SHP77 treated with DMSO at 0.1 percent for 48 hours (cell line): ENCODE data around the gene DCDC2C.
"Not testable (repeated sequence)": the region's sequence is repeated elsewhere in the genome, so short reads cannot be mapped to it uniquely, and the experiment has no call there.

Experiments
- DNase-seq: peaks from one replicate; lab custom pipeline; 2025; lab: John Stamatoyannopoulos, UW

DCDC2C gene

GRCh38 chr2:3703236-3703756 lies at the start of gene DCDC2C:
Gene DCDC2C (plus strand): TSS chr2:3703575. CDS start chr2:3703752, 177 bp downstream.
- no peak for DNase-seq

- no peak for DNase-seq
These were observed 49.4 kb upstream of the DCDC2C start for GRCh38 chr2:3654011-3654410.

GRCh38 chr2:3654531-3655225 lies 48.7 kb upstream of the DCDC2C start:
- DNase-seq: no peak

- DNase-seq: no peak
These were observed 47.3 kb upstream of the DCDC2C start for GRCh38 chr2:3655871-3656761.

DNA sequence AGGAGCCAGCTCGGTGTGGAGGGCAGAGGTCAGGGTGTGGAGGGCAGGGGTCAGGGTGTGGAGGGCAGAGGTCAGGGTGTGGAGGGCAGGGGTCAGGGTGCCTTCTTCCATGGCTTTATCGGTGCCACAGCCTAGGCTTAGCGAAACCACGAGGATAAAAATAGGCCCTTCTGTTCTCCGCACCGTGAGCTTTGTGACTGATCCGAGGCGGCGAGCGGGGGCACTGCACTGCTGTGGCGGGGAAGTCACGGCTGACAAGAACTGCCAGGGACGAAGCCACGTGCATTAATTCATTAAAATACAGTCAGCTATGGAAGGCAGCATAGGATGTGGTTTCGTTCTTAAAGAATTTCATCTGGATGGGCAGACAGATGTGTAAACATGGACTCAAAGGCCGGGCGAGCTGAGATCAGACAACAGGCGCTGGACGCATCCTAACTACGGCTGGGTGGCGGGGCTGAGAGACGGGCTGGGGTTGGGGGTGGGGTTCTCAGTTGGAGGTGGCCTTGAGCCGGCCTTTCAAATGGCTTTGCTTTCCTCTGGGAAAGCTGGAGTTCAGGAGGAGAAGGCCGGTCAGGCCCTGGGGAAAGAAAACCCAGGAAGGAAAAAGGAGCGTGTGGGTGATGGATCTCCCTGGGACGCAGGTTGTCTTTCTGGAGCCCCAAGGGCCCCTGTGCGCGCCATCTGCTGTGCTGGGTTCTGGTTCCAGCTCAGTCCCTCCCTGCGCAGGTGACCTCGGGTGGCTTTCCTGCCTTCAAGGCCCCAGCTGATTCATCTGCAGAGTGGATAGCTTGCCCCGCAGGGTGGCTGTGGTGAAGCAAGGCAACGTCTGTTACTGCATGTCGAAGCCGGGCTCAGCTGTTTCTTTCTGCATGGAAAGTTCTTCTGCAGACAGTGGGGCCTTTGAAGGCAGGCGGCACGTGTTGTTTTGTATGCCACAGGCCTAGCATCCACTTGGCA lies 46.3 kb upstream of the DCDC2C start:
- DNase-seq: no peak

DNA sequence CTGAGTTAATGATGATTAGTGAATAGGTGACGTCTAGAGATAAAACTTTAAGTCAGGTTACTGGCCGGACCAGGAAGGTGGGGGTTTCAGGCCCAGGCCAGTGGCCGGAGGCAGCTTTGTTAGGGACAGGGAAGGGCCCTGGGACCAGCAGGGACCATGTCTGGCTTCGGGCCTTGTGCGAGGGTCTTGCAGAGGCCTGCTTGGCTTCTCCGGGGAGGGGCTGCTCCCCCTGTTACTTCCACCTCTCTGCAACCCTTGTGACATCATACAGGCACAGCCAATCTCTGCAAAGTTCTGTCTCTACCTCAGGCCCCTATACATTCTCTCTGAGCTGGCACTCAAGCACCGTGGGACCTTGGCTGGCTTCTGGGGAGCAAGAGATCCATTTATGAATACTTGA lies 45.5 kb upstream of the DCDC2C start, which contains the start of gene ALLC:
TSS of gene ALLC (plus strand) at position 320 of the 400 bp plus-strand sequence. CDS start 12,958 bp downstream, outside the sequence.
- no peak for DNase-seq

DNA sequence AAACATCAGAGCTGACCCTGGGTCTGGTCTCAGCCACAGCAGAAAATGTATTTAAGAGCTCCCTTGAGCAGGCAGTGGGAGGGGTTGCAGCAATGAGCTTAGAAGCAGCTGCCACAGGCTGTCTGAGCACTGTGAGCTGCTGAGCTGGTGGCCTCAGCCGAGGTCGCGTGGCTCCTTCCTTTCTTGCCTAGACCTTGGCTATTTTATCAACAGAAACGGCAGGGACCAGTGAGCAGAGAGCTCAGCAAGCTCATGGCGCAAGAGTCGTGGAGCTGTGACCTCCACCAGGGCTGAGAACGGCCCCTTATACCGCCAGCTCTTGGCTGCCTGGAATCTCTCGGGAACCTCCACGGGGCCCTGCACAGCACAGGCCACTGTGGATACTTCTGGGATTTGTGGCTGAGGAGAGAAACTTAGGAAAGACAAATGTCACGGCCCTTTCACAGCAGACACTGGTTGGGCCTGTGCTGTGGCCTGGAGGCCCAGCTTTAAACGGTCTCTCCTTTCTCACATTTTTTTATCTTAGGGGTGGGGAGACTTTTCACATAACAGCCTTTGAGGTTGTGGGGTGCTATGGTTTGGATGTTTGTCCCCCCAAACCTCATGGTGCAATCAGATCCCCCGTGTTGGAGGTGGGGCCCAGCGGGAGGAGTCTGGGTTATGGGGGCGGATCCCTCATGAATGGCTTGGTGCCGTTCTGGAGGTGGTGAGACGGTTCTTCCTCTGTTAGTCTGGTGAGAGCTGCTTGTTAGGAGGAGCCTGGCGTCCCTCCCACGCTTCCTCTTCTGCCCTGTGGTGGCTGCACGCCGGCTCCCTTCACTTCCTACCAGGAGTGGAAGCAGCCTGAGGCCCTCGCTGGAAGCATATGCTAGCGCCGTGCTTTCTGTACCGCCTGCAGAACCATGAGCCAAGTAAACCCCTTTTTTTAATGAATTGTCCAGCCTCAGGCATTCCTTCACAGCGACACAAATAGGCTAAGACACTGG lies 43.6 kb upstream of the DCDC2C start:
- peak; percentile 49 for DNase-seq

DNA sequence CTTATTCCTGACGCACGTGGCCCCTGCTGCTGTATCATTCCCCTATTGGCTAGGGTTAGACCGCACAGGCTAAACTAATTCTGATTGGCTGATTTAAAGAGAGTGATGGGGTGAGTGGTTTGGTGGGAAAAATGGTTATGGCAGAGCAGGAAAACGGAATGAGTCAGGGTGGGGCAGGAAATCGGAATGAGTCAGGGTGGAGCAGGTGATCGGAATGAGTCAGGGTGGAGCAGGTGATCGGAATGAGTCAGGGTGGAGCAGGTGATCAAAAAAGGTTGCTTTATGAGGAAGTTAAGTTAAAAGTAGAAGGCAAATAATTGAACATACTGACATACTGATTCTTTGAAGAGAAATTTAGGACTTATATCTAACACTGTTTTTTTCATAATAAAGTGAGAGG lies 42.7 kb upstream of the DCDC2C start:
- not testable (repeated sequence) for DNase-seq

GRCh38 chr2:3661149-3661660 lies 42.2 kb upstream of the DCDC2C start:
- DNase-seq: no peak

GRCh38 chr2:3662239-3662638 lies 41.1 kb upstream of the DCDC2C start:
- DNase-seq: no peak

GRCh38 chr2:3664118-3664517 lies 39.3 kb upstream of the DCDC2C start:
- no peak for DNase-seq

- DNase-seq: no peak
These were observed 38.5 kb upstream of the DCDC2C start for GRCh38 chr2:3664925-3665324.

- no peak for DNase-seq
These were observed 37.3 kb upstream of the DCDC2C start for GRCh38 chr2:3665886-3666612.

DNA sequence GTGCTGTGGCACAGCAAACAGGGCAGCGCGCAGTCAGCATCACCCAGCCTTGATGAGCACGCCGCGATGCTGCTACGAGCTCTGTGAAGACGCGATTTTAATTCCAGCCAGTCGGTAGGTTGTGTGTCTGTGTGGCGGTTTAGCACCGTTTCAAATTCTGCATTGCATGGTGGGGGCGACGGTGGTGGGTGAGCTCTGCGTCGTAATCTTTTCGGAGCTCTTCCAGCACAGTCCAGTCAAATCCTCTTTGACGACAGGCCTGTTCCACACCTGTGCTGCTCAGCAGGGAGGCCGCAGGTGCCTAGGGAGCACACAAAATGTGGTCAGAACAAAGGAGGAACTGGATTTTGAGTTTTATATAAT lies 36.8 kb upstream of the DCDC2C start:
- no peak for DNase-seq

GRCh38 chr2:3667151-3667631 lies 36.2 kb upstream of the DCDC2C start:
- DNase-seq: peak; percentile 89

- no peak for DNase-seq
These were observed 33.7 kb upstream of the DCDC2C start for GRCh38 chr2:3669656-3670055.

DNA sequence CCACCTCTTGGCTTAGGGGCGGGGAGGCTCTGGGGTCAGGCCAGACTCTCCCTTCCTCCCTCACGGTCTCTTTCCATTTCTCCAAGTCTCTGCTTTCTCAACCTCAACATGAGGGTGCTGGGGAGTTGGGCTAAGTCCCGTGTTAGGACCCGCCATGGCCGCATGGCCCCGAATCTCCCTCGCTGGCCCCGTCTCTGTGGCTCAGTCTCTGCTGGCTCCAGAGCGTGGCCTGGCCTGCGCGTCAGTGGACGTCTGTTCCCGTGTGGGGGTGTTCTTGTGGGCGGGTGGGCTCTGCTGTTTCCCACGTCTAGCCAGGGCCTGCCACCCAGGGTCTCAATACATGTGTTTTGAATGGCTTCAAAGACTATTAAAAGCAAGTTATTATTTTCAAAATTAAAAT lies 33.0 kb upstream of the DCDC2C start:
- DNase-seq: no peak

GRCh38 chr2:3670941-3671340 lies 32.4 kb upstream of the DCDC2C start:
- DNase-seq: no peak

- DNase-seq: no peak
These were observed 30.3 kb upstream of the DCDC2C start for GRCh38 chr2:3672861-3673678.
